HEK293T (cell line): Measurements from ENCODE around the gene BMPER.

Source experiments
- CTCF ChIA-PET: fragments of 350-600 bp; formaldehyde crosslinking; extraction: SDS; loops from one replicate; lab custom pipeline; 2021; ENCODE audit warnings: antibody characterized with exemption, inconsistent platforms; lab: Yijun Ruan, JAX
- POLR2A ChIA-PET: fragments of 350-600 bp; formaldehyde crosslinking; extraction: SDS; loops from one replicate; lab custom pipeline; 2020; ENCODE audit warnings: antibody characterized with exemption, inconsistent platforms; lab: Yijun Ruan, JAX
- DNase-seq: peaks from one replicate; pipeline ENCODE4 v3.0.0; 2012; ENCODE audit warnings: mixed read lengths; ENCODE audit errors: extremely low spot score
- ARNT ChIP-seq: fragments of 450-650 bp; IDR thresholded peaks from 2 replicates; pipeline ENCODE4 v1.6.1; 2017; ENCODE audit warnings: mild to moderate bottlenecking
- BHLHE40 ChIP-seq: fragments of 450-650 bp; IDR thresholded peaks from 2 replicates; pipeline ENCODE4 v1.6.1; 2016; ENCODE audit warnings: mild to moderate bottlenecking, moderate library complexity, borderline replicate concordance
- CTBP1 ChIP-seq: fragments of 450-650 bp; IDR thresholded peaks from 2 replicates; pipeline ENCODE4 v1.6.1; 2016; ENCODE audit warnings: borderline replicate concordance
- ELF4 ChIP-seq: fragments of 450-650 bp; IDR thresholded peaks from 2 replicates; pipeline ENCODE4 v1.6.1; 2017; ENCODE audit warnings: antibody characterized with exemption
- FOXA1 ChIP-seq: fragments of 450-650 bp; IDR thresholded peaks from 2 replicates; pipeline ENCODE4 v1.6.1; 2016; ENCODE audit warnings: mild to moderate bottlenecking
- FOXK2 ChIP-seq: fragments of 450-650 bp; IDR thresholded peaks from 2 replicates; pipeline ENCODE4 v1.6.1; 2016; ENCODE audit warnings: mild to moderate bottlenecking
- FOXM1 ChIP-seq: fragments of 450-650 bp; IDR thresholded peaks from 2 replicates; pipeline ENCODE4 v1.6.1; 2017; ENCODE audit warnings: mild to moderate bottlenecking, borderline replicate concordance
- HDGF ChIP-seq: fragments of 450-650 bp; IDR thresholded peaks from 2 replicates; pipeline ENCODE4 v1.6.1; 2017; ENCODE audit warnings: antibody characterized with exemption, borderline replicate concordance
- L3MBTL2 ChIP-seq: fragments of 450-650 bp; conservative IDR thresholded peaks from 2 replicates; pipeline ENCODE4 v1.6.1; 2016; ENCODE audit warnings: mild to moderate bottlenecking
- LEF1 ChIP-seq: fragments of 450-650 bp; IDR thresholded peaks from 2 replicates; pipeline ENCODE4 v1.6.1; 2017; ENCODE audit warnings: mild to moderate bottlenecking, borderline replicate concordance
- NFRKB ChIP-seq: fragments of 450-650 bp; IDR thresholded peaks from 2 replicates; pipeline ENCODE4 v1.6.1; 2016; ENCODE audit warnings: mild to moderate bottlenecking, moderate library complexity
- SP1 ChIP-seq: fragments of 450-650 bp; IDR thresholded peaks from 2 replicates; pipeline ENCODE4 v1.6.1; 2017
- SUZ12 ChIP-seq: fragments of 450-650 bp; IDR thresholded peaks from 2 replicates; pipeline ENCODE4 v1.6.1; 2016; ENCODE audit warnings: mild to moderate bottlenecking
- TARDBP ChIP-seq: fragments of 450-650 bp; IDR thresholded peaks from 2 replicates; pipeline ENCODE4 v1.6.1; 2016
- ZNF384 ChIP-seq: fragments of 450-650 bp; IDR thresholded peaks from 2 replicates; pipeline ENCODE4 v1.6.1; 2016
- TF ChIP-seq, protein P1 (sequence below): fragments of 450-650 bp; IDR thresholded peaks from 2 replicates; pipeline ENCODE4 v1.6.1; 2016

Gene BMPER

GRCh38 chr7:33895025-33895804, 10.1 kb upstream of the BMPER start:
- CTCF ChIA-PET = interaction anchor here (0.6 to 2.1 kb wide), 11 partner anchors 9 to 436 kb away, joined by 3 to 14 read pairs (median 5); no protein-coding TSS in a partner anchor
- POLR2A ChIA-PET = interaction anchor here (0.8 to 1.0 kb wide), 2 partner anchors 9 to 161 kb away, joined by 3 to 4 read pairs; no protein-coding TSS in a partner anchor
- peak; percentile 80 for DNase-seq

DNA sequence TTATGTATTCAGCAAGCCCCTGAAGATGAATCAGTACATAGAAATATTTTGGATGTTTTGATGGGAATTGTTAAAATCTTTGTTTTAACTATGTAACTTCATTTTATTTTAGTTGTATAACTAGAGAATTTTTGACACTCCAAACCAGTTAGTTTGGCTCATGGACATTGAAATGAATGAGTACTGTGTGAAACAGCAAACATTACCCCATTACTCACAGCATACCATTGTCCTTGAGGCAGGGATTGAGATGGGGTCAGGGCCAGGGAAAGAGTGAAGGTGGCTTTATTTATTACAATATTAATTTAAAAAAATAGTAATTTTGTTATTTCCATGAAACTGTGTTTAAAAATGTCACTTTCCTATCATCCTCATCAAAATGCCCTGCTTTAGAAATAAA, 4.8 kb upstream of the BMPER start:
- CTCF ChIA-PET = no interaction called here
- TF ChIP-seq SUZ12 (no peak), L3MBTL2 (no peak), HDGF (no peak), TARDBP (no peak), CTBP1 (no peak)
- POLR2A ChIA-PET = no interaction called here
- DNase-seq = no peak

More at GRCh38 chr7:33895025-33895804, 10.1 kb upstream of the BMPER start:
- TF ChIP-seq HDGF = no peak
- TF ChIP-seq L3MBTL2 = 0 out of 2 replicates have a peak, but pooled peaks have one; percentile 29

DNA sequence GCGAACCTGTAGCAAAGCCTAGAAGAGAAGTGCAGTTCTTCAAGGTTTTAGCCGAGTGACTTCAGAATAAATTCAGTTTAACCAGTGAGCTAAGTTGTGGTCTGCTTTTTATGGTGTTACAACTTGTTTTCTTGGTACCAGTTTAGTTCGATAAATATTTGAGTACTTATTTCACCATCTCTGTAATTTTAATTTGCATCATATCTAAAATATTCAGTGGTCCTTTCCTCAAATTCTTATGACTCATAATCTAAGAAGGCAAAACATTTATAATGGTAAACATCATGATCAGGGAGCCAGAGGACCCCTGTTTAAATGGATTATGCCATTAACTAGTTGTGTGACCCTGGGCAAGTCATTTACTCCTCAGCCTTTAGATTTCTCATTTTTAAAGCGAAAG, 4.1 kb upstream of the BMPER start:
- CTCF ChIA-PET = no interaction called here

DNA sequence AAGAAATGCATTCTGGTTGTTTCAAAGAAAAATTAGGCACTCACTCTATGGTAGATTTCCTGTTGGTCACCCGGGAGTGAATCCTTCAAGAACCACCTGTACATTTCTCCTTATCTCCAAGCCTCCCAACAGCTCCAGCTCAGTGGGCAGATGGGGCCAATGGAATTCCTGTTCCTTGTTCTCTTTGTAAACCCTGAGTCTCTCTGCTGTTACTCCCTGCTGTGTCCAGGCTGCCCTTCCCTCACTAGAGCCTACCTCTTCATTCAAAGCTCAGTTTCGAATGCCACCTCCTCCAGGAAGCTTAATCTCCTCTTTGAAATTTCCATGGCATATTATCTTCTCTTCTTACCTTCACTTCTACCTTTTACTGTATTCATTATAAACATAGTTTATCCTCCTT, 3.5 kb upstream of the BMPER start:
- ChIA-PET POLR2A (interaction anchor here (0.6 kb wide), 1 partner anchor 381 kb away, joined by 3 read pairs; no protein-coding TSS in a partner anchor), CTCF (no interaction called here)
- no peak for TF ChIP-seq TARDBP
- no peak for TF ChIP-seq NFRKB
- no peak for TF ChIP-seq CTBP1
- TF ChIP-seq FOXK2 = no peak
- no peak for TF ChIP-seq SUZ12
- DNase-seq = no peak

More for the DNA sequence above, 4.1 kb upstream of the BMPER start:
- DNase-seq = no peak
- POLR2A ChIA-PET = no interaction called here
- TF ChIP-seq, protein P1, sequence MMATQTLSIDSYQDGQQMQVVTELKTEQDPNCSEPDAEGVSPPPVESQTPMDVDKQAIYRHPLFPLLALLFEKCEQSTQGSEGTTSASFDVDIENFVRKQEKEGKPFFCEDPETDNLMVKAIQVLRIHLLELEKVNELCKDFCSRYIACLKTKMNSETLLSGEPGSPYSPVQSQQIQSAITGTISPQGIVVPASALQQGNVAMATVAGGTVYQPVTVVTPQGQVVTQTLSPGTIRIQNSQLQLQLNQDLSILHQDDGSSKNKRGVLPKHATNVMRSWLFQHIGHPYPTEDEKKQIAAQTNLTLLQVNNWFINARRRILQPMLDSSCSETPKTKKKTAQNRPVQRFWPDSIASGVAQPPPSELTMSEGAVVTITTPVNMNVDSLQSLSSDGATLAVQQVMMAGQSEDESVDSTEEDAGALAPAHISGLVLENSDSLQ = no peak
- TF ChIP-seq SUZ12 (no peak), FOXA1 (no peak), LEF1 (no peak), SP1 (no peak), ZNF384 (no peak), TARDBP (no peak), FOXK2 (no peak), HDGF (no peak), NFRKB (no peak), FOXM1 (no peak)

- DNase-seq = no peak
- TF ChIP-seq FOXM1 = no peak
- no peak for TF ChIP-seq CTBP1
- no peak for TF ChIP-seq BHLHE40
- no peak for TF ChIP-seq HDGF
- TF ChIP-seq NFRKB = no peak
- no peak for TF ChIP-seq FOXA1
- TF ChIP-seq LEF1 = no peak
- TF ChIP-seq ARNT = no peak
- no peak for TF ChIP-seq ZNF384
- no peak for TF ChIP-seq ELF4
- TF ChIP-seq, protein P1 = no peak
- ChIA-PET CTCF (interaction anchor here (1.0 to 1.6 kb wide), 2 partner anchors 15 to 30 kb away, joined by 5 to 6 read pairs; no protein-coding TSS in a partner anchor), POLR2A (no interaction called here)
Measured at GRCh38 chr7:33902746-33903145, 2.6 kb upstream of the BMPER start.

DNA sequence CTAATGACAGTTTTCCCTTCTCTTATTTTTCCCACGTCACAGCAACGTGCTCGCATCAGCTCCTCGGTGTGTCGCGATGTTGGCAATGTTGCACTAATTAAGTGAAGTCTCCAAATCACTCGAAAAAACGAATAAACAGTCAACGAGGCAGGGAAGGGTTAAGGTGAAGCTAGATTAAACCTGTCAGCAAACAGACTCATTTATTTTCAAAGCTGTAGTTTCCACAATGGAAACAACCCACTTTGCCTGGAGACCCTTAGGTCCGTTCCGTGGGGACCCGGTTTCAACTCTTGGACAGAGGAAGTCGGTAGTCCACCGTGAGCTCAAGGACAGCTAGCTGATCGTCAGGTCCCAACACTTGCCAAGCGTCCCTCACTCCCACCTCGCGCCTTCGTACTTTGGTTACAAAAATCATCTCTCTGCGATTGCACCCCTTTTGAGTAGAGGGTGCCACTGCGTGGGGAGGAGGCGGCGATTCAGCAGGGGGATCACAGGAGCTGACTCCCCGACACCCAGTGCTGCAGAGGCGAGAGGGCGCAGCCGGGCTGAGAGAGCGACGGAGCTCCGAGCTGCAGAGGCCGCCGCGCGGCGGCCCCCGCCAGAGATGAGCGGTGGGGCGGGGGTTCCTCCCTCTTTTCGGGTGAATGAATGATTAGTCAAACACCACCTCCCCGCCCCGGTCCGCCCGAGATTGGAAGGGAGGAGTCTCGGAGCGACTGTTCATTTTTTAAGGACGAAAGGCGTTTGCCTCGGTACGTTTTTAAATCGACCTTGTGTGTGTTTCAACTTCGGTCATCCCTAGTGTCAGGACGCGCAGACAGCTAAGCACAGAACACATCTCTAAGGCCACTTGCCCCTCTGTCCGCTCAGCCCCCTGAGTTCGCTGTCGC, 1.3 kb upstream of the BMPER start:
- peak; percentile 49 for DNase-seq
- TF ChIP-seq TARDBP = no peak
- peak; percentile 61 for TF ChIP-seq L3MBTL2
- TF ChIP-seq FOXK2 = no peak
- TF ChIP-seq, protein P1 = no peak
- TF ChIP-seq LEF1 = no peak
- TF ChIP-seq CTBP1 = no peak
- TF ChIP-seq HDGF = no peak
- ChIA-PET POLR2A (interaction anchor here (0.8 to 2.2 kb wide), 16 partner anchors 9 to 842 kb away, joined by 3 to 13 read pairs (median 4); partner anchors contain the start of gene NT5C3A), CTCF (interaction anchor here (0.7 to 1.8 kb wide), 10 partner anchors 9 to 186 kb away, joined by 3 to 13 read pairs (median 4); no protein-coding TSS in a partner anchor)
